ENCODE results near the gene GRM5.

- TF ChIP-seq CTCF (IDR thresholded peaks at IDR 0.05) = no peak
- no peak for TF ChIP-seq EZH2 (IDR thresholded peaks at IDR 0.05; ENCODE audit: borderline replicate concordance, insufficient read depth, low read depth, low read length, poor library complexity, severe bottlenecking)
Measured at GRCh38 chr11:88464528-88464927, 601.3 kb downstream of the GRM5 start.
